Keratinocyte (primary cell): Measurements from ENCODE around the gene TSKU. TPM values are rescaled to one million over a fixed set of nuclear protein-coding genes. Genes with fewer than 3 reads are reported as not detected.

ENCODE experiments used
- DNase-seq: peaks from one replicate; pipeline ENCODE4 v3.0.0-alpha.2; 2011; ENCODE audit warnings: low read depth, missing footprints, low spot score
- FAIRE-seq: peaks from 2 replicates; lab custom pipeline; 2011; peaks lifted over from hg19 to GRCh38; lab: Jason Lieb, UNC
- H2AFZ ChIP-seq: 2 replicates; pipeline ENCODE4 v1.6.0; 2012; ENCODE audit warnings: low read length, control low read depth, inconsistent platforms; ENCODE audit not compliant: control insufficient read depth
- H3K27ac ChIP-seq: 2 replicates; pipeline ENCODE4 v1.5.1; 2011; ENCODE audit warnings: low read length; ENCODE audit not compliant: control insufficient read depth, insufficient read depth
- H3K27me3 ChIP-seq: 3 replicates; pipeline ENCODE4 v1.6.0; 2011; ENCODE audit warnings: low read length; ENCODE audit not compliant: control insufficient read depth, insufficient read depth; ENCODE audit errors: extremely low read depth
- H3K36me3 ChIP-seq, 2 experiments: 2 replicates in 1 of 2; 3 replicates in 1 of 2; pipeline ENCODE4 v1.5.1; 2011; ENCODE audit warnings: low read length in 2 of 2, mild to moderate bottlenecking in 1 of 2; ENCODE audit not compliant: control insufficient read depth in 2 of 2, insufficient read depth in 2 of 2; ENCODE audit errors: extremely low read depth in 1 of 2
- H3K4me1 ChIP-seq: 3 replicates; pipeline ENCODE4 v1.5.1; 2011; ENCODE audit warnings: low read length; ENCODE audit not compliant: control insufficient read depth, insufficient read depth; ENCODE audit errors: extremely low read depth
- H3K4me2 ChIP-seq: 3 replicates; pipeline ENCODE4 v1.6.0; 2011; ENCODE audit warnings: low read depth, low read length; ENCODE audit not compliant: control insufficient read depth, insufficient read depth; ENCODE audit errors: extremely low read depth
- H3K4me3 ChIP-seq, 3 experiments: fragments of 200-600 bp in 1 of 3; sonication (generic) in 1 of 3; 2 replicates in 2 of 3; 3 replicates in 1 of 3; pipeline ENCODE4 v1.5.1; 2011 to 2016; ENCODE audit warnings: low read length in 3 of 3, mild to moderate bottlenecking in 3 of 3, control low read depth in 2 of 3, inconsistent platforms in 1 of 3, low read depth in 1 of 3, mixed read lengths in 1 of 3, mixed run types in 1 of 3, moderate library complexity in 1 of 3; ENCODE audit not compliant: control insufficient read depth in 2 of 3, insufficient read depth in 2 of 3; ENCODE audit errors: extremely low read depth in 1 of 3
- H3K79me2 ChIP-seq: 2 replicates; pipeline ENCODE4 v1.6.0; 2012; ENCODE audit warnings: low read length; ENCODE audit not compliant: control insufficient read depth, insufficient read depth
- H3K9ac ChIP-seq: 3 replicates; pipeline ENCODE4 v1.6.0; 2011; ENCODE audit warnings: low read length; ENCODE audit not compliant: control insufficient read depth, insufficient read depth; ENCODE audit errors: extremely low read depth
- H3K9me1 ChIP-seq: 3 replicates; pipeline ENCODE4 v1.6.0; 2011; ENCODE audit warnings: low read length; ENCODE audit not compliant: control insufficient read depth, insufficient read depth; ENCODE audit errors: extremely low read depth
- H3K9me3 ChIP-seq: 2 replicates; pipeline ENCODE4 v1.5.1; 2012; ENCODE audit warnings: low read depth, low read length; ENCODE audit not compliant: control insufficient read depth
- H4K20me1 ChIP-seq: 3 replicates; pipeline ENCODE4 v1.6.0; 2011; ENCODE audit warnings: low read length; ENCODE audit not compliant: control insufficient read depth, insufficient read depth; ENCODE audit errors: extremely low read depth
- EZH2 ChIP-seq: IDR thresholded peaks from one replicate; pipeline ENCODE4 v1.6.1; 2012; ENCODE audit warnings: inconsistent platforms, mild to moderate bottlenecking, low read length, moderate library complexity
- dilution Hi-C: fragments of 300-500 bp; cut with MboI; formaldehyde crosslinking; loops from one replicate; pipeline ENCODE4 v1.7.0; 2020; ENCODE audit warnings: low sequenced_read_pairs; ENCODE audit not compliant: extremely low pct_ligation_motif_present
- polyA plus RNA-seq, 5 experiments: library from polyadenylated mRNA; depleted of rRNA in 3 of 5; stranded (reverse) in 3 of 5; stranded (forward) in 1 of 5; unstranded in 1 of 5; fragments of >200 nt; gene quantifications; 1 replicate in 1 of 5; 2 replicates in 3 of 5; 3 replicates in 1 of 5; pipeline versions ENCODE4 v1.2.1 to v1.2.3, GENCODE V29; 2011 to 2012; ENCODE audit warnings: missing spikeins in 2 of 5, low read depth in 1 of 5, low replicate concordance in 1 of 5
- TF ChIP-seq, protein P1 (sequence below), 3 experiments: IDR thresholded peaks in 1 of 3; conservative IDR thresholded peaks in 1 of 3; optimal IDR thresholded peaks in 1 of 3; 2 replicates in 2 of 3; 3 replicates in 1 of 3; pipeline versions ENCODE3 to v1.5.1; 2011; ENCODE audit warnings: low read length in 3 of 3, mild to moderate bottlenecking in 3 of 3, moderate library complexity in 2 of 3, control low read depth in 1 of 3, inconsistent platforms in 1 of 3; ENCODE audit not compliant: insufficient read depth in 2 of 3; ENCODE audit errors: extremely low read depth in 1 of 3

The TSKU gene
- polyA plus RNA-seq, 1 donor (not counting 4 experiments of a cell fraction or from before 2014, with no cell fraction given): 22.8 TPM

DNA sequence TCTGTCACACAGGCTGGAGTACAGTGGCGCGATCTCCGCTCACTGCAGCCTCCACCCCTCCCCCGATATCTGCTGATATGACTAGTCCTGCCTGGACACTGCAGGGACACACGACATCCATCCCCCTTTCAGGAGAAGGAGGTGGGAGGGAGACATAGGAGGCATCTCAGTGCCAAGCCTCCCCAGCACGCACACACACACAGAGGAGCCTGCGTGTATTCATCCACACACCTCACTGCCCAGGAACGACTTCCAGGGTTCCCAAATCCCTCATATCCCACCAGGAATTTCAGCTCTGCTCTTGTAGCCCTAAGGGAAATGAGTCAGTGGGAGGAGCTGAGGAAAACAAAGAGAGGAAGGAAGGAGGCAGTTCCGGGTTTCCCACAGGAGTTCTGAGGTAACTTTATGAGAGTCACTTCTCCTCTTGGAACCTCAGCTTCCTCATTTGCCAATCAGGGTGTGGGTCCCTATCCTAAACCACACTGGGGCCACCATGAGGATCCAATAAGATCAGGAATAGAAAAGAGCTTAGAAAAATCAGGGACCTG, 40.4 kb downstream of the TSKU start:
- peak; percentile 89 for FAIRE-seq

DNA sequence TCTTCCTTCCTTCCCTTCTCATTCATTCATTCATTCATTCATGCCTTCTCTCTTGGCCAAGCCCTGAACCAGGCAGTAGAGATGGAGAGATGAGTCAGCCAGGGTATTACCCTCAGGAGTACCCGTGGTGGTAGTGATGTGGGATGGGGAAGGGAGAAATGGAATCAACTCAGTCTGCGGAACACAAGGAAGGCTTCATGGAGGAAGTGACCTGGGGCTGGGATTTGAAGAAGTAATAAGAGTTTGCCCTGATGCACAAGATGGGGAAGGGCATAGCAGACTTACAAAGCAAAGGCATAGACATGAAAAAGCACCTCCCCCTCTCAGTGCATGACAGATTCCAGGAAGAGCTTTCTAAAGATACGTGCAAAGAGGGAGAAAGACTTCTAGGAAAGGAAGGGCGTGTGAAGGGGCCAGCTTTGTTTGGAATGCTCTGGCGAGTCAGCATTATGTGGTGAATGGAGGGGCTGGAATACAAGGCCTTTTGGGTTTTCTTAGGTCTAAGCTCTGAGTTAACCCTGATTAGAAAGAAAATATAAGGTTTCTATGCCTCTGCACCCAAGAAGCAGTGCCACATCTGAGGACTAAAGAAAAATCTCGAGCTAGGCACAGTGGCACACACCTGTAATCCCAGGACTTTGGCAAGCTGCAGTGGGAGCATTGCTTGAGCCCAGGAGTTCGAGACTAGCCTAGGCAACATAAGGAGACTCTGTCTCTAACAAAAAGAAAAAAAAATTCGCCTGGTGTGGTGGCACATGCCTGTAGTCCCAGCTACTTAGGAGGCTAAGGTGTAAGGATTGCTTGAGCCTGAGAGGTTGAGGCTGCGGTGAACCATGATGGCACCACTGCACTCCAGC, 41.2 kb downstream of the TSKU start:
- FAIRE-seq (no peak), DNase-seq (peak; percentile 49)
- dilution Hi-C loops: no loop called here
- Histone ChIP-seq H3K4me2 (peak overlapping the region; percentile 92), H3K9ac (peak overlapping the region; percentile 52), H3K9me1 (no peaks in the 10 kb centered on the region), H3K36me3 (no peaks in the 10 kb centered on the region), H3K4me1 (peaks cover 35% of the 10 kb centered on the region), H3K4me3 (peak overlapping the region in 2 of 3 experiments; percentile 43 to 52), H3K79me2 (no peaks in the 10 kb centered on the region), H4K20me1 (no peaks in the 10 kb centered on the region), H2AFZ (no peak overlapping the region), H3K9me3 (no peaks in the 10 kb centered on the region), H3K27me3 (no peaks in the 10 kb centered on the region), H3K27ac (peak overlapping the region; percentile 83)
- TF ChIP-seq, protein P1, sequence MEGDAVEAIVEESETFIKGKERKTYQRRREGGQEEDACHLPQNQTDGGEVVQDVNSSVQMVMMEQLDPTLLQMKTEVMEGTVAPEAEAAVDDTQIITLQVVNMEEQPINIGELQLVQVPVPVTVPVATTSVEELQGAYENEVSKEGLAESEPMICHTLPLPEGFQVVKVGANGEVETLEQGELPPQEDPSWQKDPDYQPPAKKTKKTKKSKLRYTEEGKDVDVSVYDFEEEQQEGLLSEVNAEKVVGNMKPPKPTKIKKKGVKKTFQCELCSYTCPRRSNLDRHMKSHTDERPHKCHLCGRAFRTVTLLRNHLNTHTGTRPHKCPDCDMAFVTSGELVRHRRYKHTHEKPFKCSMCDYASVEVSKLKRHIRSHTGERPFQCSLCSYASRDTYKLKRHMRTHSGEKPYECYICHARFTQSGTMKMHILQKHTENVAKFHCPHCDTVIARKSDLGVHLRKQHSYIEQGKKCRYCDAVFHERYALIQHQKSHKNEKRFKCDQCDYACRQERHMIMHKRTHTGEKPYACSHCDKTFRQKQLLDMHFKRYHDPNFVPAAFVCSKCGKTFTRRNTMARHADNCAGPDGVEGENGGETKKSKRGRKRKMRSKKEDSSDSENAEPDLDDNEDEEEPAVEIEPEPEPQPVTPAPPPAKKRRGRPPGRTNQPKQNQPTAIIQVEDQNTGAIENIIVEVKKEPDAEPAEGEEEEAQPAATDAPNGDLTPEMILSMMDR (optimal IDR thresholded peaks at IDR 0.05 in 1 of 3, IDR thresholded peaks at IDR 0.05 in 1 of 3, conservative IDR thresholded peaks at IDR 0.05 in 1 of 3; ENCODE audit: extremely low read depth in 1 of 3, insufficient read depth in 2 of 3, low read length in 3 of 3): no peak
- TF ChIP-seq EZH2: no peak

More for the DNA sequence above, 40.4 kb downstream of the TSKU start:
- Histone ChIP-seq H3K4me3 (peak overlapping the region in 2 of 3 experiments; percentile 37 to 52), H3K9me1 (no peaks in the 10 kb centered on the region), H3K79me2 (no peaks in the 10 kb centered on the region), H3K9ac (no peak overlapping the region), H3K27ac (peak overlapping the region; percentile 83), H3K27me3 (no peaks in the 10 kb centered on the region), H3K4me2 (peak overlapping the region; percentile 92), H3K4me1 (peaks cover 35% of the 10 kb centered on the region), H2AFZ (peak overlapping the region; percentile 64), H3K36me3 (no peaks in the 10 kb centered on the region), H4K20me1 (no peaks in the 10 kb centered on the region), H3K9me3 (no peaks in the 10 kb centered on the region)
- dilution Hi-C loops: no loop called here
- TF ChIP-seq, protein P1 (optimal IDR thresholded peaks at IDR 0.05 in 1 of 3, IDR thresholded peaks at IDR 0.05 in 1 of 3, conservative IDR thresholded peaks at IDR 0.05 in 1 of 3; ENCODE audit: extremely low read depth in 1 of 3, insufficient read depth in 2 of 3, low read length in 3 of 3): no peak
- TF ChIP-seq EZH2: no peak
- peak; percentile 81 for DNase-seq
